Neural progenitor cell (in vitro differentiated cells): Measurements from ENCODE around the gene REPIN1.

Source experiments
- EZH2 ChIP-seq: fragments of 200-600 bp; sonication (generic); IDR thresholded peaks from 2 replicates; pipeline ENCODE4 v1.6.1; 2017; ENCODE audit warnings: antibody characterized with exemption, mild to moderate bottlenecking, moderate library complexity
- EZH2phosphoT487 ChIP-seq: fragments of 200-600 bp; sonication (generic); IDR thresholded peaks from 2 replicates; pipeline ENCODE4 v1.6.1; 2017; ENCODE audit warnings: antibody characterized with exemption
- TF ChIP-seq, protein P1 (sequence below): fragments of 200-600 bp; sonication (generic); IDR thresholded peaks from 2 replicates; pipeline ENCODE4 v1.5.1; 2017; ENCODE audit warnings: antibody characterized with exemption, mild to moderate bottlenecking

DNA sequence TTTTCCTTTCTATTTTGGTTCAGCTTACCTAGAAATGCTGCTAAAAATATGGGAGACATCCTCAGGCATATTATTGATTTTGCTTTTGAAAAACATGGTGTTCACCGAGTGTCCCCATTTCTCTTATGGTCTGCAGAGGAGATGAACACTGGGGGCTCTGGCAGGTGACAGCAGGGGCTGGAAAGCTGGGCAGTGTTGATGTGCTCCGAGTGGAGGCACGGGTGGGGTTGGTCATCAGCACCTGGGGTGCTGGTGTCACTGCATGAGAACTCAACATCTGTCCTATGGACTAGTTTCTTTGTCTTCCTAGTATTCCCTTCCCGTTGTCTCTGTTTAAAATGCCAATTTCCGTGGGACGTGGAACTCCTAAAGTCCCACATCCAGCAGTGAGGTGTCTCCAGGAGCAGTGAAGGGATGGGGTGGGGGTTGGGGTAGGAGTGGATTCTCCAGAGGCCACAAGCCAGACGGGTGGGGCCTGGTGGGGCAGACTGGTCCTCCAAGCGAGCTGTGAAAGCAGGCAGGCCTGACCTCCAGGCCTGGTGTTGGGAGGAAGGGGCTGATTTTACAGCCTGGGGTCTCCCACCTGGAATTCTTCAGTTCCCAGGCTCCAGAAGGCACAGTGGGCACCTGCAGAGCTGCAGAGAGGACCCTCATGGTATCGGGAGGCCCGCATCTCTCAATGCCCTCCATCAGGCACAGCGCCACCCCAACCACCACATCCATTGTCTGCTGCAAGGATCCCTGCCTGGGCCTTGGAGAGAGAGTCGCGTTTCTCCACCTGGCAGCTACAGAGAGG, 35.0 kb downstream of the REPIN1 start:
- TF ChIP-seq, protein P1, sequence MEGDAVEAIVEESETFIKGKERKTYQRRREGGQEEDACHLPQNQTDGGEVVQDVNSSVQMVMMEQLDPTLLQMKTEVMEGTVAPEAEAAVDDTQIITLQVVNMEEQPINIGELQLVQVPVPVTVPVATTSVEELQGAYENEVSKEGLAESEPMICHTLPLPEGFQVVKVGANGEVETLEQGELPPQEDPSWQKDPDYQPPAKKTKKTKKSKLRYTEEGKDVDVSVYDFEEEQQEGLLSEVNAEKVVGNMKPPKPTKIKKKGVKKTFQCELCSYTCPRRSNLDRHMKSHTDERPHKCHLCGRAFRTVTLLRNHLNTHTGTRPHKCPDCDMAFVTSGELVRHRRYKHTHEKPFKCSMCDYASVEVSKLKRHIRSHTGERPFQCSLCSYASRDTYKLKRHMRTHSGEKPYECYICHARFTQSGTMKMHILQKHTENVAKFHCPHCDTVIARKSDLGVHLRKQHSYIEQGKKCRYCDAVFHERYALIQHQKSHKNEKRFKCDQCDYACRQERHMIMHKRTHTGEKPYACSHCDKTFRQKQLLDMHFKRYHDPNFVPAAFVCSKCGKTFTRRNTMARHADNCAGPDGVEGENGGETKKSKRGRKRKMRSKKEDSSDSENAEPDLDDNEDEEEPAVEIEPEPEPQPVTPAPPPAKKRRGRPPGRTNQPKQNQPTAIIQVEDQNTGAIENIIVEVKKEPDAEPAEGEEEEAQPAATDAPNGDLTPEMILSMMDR, result no peak
- TF ChIP-seq EZH2 (no peak), EZH2phosphoT487 (no peak)
